IMR-90 (cell line): ENCODE data around the gene PIGU. TPM values are rescaled to one million over a fixed set of nuclear protein-coding genes. Genes with fewer than 3 reads are reported as not detected.

Source experiments
- ATAC-seq: fragments of 200-7000 bp; cut with Tn5 transposase; 2 replicates; pipeline ENCODE4 v1.9.1; 2020; ENCODE audit warnings: low read depth, mild to moderate bottlenecking, moderate library complexity
- BruUV-seq: library from RNA; stranded (reverse); fragments of 400-500 nt; replicated peaks from 2 replicates; lab custom pipeline; 2021; lab: Mats Ljungman, UMichigan
- CTCF ChIA-PET: fragments of 300-600 bp; formaldehyde crosslinking; extraction: SDS; loops from one replicate; lab custom pipeline; 2021; ENCODE audit warnings: antibody characterized with exemption; lab: Yijun Ruan, JAX
- POLR2A ChIA-PET: fragments of 300-600 bp; sonication (Branson Sonifier 250); formaldehyde crosslinking; loops from one replicate; lab custom pipeline; 2022; ENCODE audit warnings: antibody characterized with exemption; ENCODE audit not compliant: unreplicated experiment; lab: Charles Lee
- DNase-seq: peaks from one replicate; pipeline ENCODE4 v3.0.0; 2013
- H2AFZ ChIP-seq: replicated peaks from 2 replicates; pipeline ENCODE3; 2013; ENCODE audit warnings: low read length, mild to moderate bottlenecking; ENCODE audit not compliant: poor library complexity
- H2AK5ac ChIP-seq: 2 replicates; pipeline ENCODE4 v1.6.1; 2013; ENCODE audit warnings: low read depth, low read length, inconsistent platforms
- H2AK9ac ChIP-seq: replicated peaks from 2 replicates; pipeline ENCODE3; 2013; ENCODE audit warnings: mild to moderate bottlenecking, low read depth, low read length, moderate library complexity; ENCODE audit not compliant: poor library complexity
- H2BK120ac ChIP-seq: 2 replicates; pipeline ENCODE4 v1.6.1; 2013; ENCODE audit warnings: low read depth, low read length, inconsistent platforms
- H2BK15ac ChIP-seq: 3 replicates; pipeline ENCODE4 v1.6.1; 2013; ENCODE audit warnings: low read depth, low read length, inconsistent platforms
- H2BK20ac ChIP-seq: 2 replicates; pipeline ENCODE4 v1.6.1; 2013; ENCODE audit warnings: low read depth, mild to moderate bottlenecking, inconsistent platforms, low read length, moderate library complexity
- H2BK5ac ChIP-seq: 2 replicates; pipeline ENCODE4 v1.6.1; 2013; ENCODE audit warnings: mild to moderate bottlenecking, low read depth, low read length, inconsistent platforms; ENCODE audit not compliant: poor library complexity, severe bottlenecking
- H3K14ac ChIP-seq: replicated peaks from 2 replicates; pipeline ENCODE4 v1.6.1; 2013; ENCODE audit warnings: low read depth, low read length, inconsistent platforms
- H3K18ac ChIP-seq: 2 replicates; pipeline ENCODE4 v1.6.1; 2013; ENCODE audit warnings: low read depth, low read length, control low read depth
- H3K23ac ChIP-seq: 2 replicates; pipeline ENCODE4 v1.6.1; 2013; ENCODE audit warnings: low read depth, low read length, inconsistent platforms
- H3K27ac ChIP-seq: 2 replicates; pipeline ENCODE4 v1.5.1; 2013; ENCODE audit warnings: mild to moderate bottlenecking, control low read depth, low read length; ENCODE audit not compliant: insufficient read depth
- H3K27me3 ChIP-seq: 2 replicates; pipeline ENCODE4 v1.6.1; 2013; ENCODE audit warnings: low read length; ENCODE audit not compliant: control insufficient read depth, insufficient read depth
- H3K36me3 ChIP-seq: 2 replicates; pipeline ENCODE4 v1.6.1; 2013; ENCODE audit warnings: low read length, mixed read lengths; ENCODE audit not compliant: control insufficient read depth, insufficient read depth
- H3K4ac ChIP-seq: 2 replicates; pipeline ENCODE4 v1.6.1; 2013; ENCODE audit warnings: low read depth, low read length, inconsistent platforms
- H3K4me1 ChIP-seq: 2 replicates; pipeline ENCODE4 v1.6.1; 2013; ENCODE audit warnings: low read length, mixed read lengths; ENCODE audit not compliant: control insufficient read depth, insufficient read depth
- H3K4me2 ChIP-seq: 2 replicates; pipeline ENCODE4 v1.6.1; 2013; ENCODE audit warnings: low read depth, mild to moderate bottlenecking, control low read depth, low read length, moderate library complexity
- H3K4me3 ChIP-seq: 2 replicates; pipeline ENCODE4 v1.5.1; 2013; ENCODE audit warnings: low read depth, mild to moderate bottlenecking, control low read depth, low read length, moderate library complexity; ENCODE audit not compliant: insufficient read depth
- H3K56ac ChIP-seq: 2 replicates; pipeline ENCODE4 v1.6.1; 2013; ENCODE audit warnings: low read length, inconsistent platforms; ENCODE audit not compliant: insufficient read depth; ENCODE audit errors: extremely low read depth
- H3K79me1 ChIP-seq, 2 experiments: 2 replicates each; pipeline ENCODE4 v1.6.1; 2013; ENCODE audit warnings: low read length in 2 of 2, inconsistent platforms in 1 of 2, low read depth in 1 of 2
- H3K9ac ChIP-seq: 2 replicates; pipeline ENCODE4 v1.6.1; 2013; ENCODE audit warnings: low read depth, low read length, control low read depth
- H3K9me1 ChIP-seq: 2 replicates; pipeline ENCODE4 v1.6.1; 2013; ENCODE audit warnings: low read length, inconsistent platforms; ENCODE audit not compliant: insufficient read depth
- H3K9me3 ChIP-seq: 2 replicates; pipeline ENCODE4 v1.6.1; 2013; ENCODE audit warnings: low read length; ENCODE audit not compliant: control insufficient read depth, insufficient read depth
- H4K20me1 ChIP-seq: 2 replicates; pipeline ENCODE4 v1.6.1; 2013; ENCODE audit warnings: low read length, inconsistent platforms; ENCODE audit not compliant: insufficient read depth
- H4K5ac ChIP-seq: 2 replicates; pipeline ENCODE4 v1.6.1; 2013; ENCODE audit warnings: mild to moderate bottlenecking, low read depth, low read length, control low read depth
- H4K8ac ChIP-seq, 2 experiments: 2 replicates each; pipeline ENCODE4 v1.6.1; 2013; ENCODE audit warnings: low read depth in 2 of 2, low read length in 2 of 2, control low read depth in 1 of 2, inconsistent platforms in 1 of 2
- H4K91ac ChIP-seq: 2 replicates; pipeline ENCODE4 v1.6.1; 2013; ENCODE audit warnings: low read depth, low read length, inconsistent platforms; ENCODE audit not compliant: insufficient read depth
- BHLHE40 ChIP-seq: fragments of 150-350 bp; IDR thresholded peaks from 2 replicates; pipeline ENCODE4 v1.6.1; 2016; ENCODE audit warnings: mild to moderate bottlenecking, low read depth, low read length
- CEBPB ChIP-seq: IDR thresholded peaks from 2 replicates; pipeline ENCODE4 v1.6.1; 2012; ENCODE audit warnings: low read depth, low read length, improper control_type of control experiment
- CHD1 ChIP-seq: IDR thresholded peaks from 2 replicates; pipeline ENCODE4 v1.6.1; 2012; ENCODE audit warnings: low read depth, low read length, improper control_type of control experiment
- ELK1 ChIP-seq: fragments of 150-350 bp; IDR thresholded peaks from 2 replicates; pipeline ENCODE4 v1.6.1; 2016; ENCODE audit warnings: low read depth, mild to moderate bottlenecking, low read length, moderate library complexity, borderline replicate concordance
- MAFK ChIP-seq: IDR thresholded peaks from 2 replicates; pipeline ENCODE4 v1.6.1; 2012; ENCODE audit warnings: low read depth, low read length, improper control_type of control experiment
- MXI1 ChIP-seq: IDR thresholded peaks from 2 replicates; pipeline ENCODE4 v1.6.1; 2012; ENCODE audit warnings: low read depth, mild to moderate bottlenecking, low read length, moderate library complexity, borderline replicate concordance
- NFE2L2 ChIP-seq: fragments of 150-350 bp; IDR thresholded peaks from 2 replicates; pipeline ENCODE4 v1.6.1; 2016; ENCODE audit warnings: low read depth, mild to moderate bottlenecking, low read length
- POLR2A ChIP-seq: IDR thresholded peaks from 2 replicates; pipeline ENCODE4 v1.6.1; 2012; ENCODE audit warnings: mild to moderate bottlenecking, low read depth, low read length
- RCOR1 ChIP-seq: IDR thresholded peaks from 2 replicates; pipeline ENCODE4 v1.6.1; 2012; ENCODE audit warnings: mild to moderate bottlenecking, low read length, improper control_type of control experiment; ENCODE audit not compliant: insufficient replicate concordance
- USF2 ChIP-seq: fragments of 150-350 bp; IDR thresholded peaks from 2 replicates; pipeline ENCODE4 v1.6.1; 2017; ENCODE audit warnings: mild to moderate bottlenecking, antibody characterized with exemption, low read length, low read depth
- WGBS, 2 experiments: methylation state at CpG; one replicate each; pipeline versions ENCODE4 v1.1.5 to v1.1.7; 2013; ENCODE audit warnings: missing lambda C conversion rate in 2 of 2; ENCODE audit not compliant: insufficient read length in 1 of 2; ENCODE audit errors: extremely low coverage in 2 of 2; 5-methylcytosine and 5-hydroxymethylcytosine counted together
- dilution Hi-C: fragments of 300-500 bp; cut with HindIII; formaldehyde crosslinking; loops from one replicate; pipeline ENCODE4 v1.14.3; 2018; ENCODE audit warnings: low sequenced_read_pairs; ENCODE audit not compliant: unreplicated experiment
- in situ Hi-C: fragments of 300-500 bp; cut with MboI; formaldehyde crosslinking; loops from 3 replicates; pipeline ENCODE4 v1.14.3; 2019; ENCODE audit warnings: low sequenced_read_pairs, inconsistent platforms, mixed read lengths
- intact Hi-C: fragments of 100-400 bp; cut with micrococcal nuclease; formaldehyde crosslinking; loops from 2 replicates; pipeline ENCODE4 v1.10.0; 2022
- polyA plus RNA-seq, 3 experiments: library from polyadenylated mRNA; depleted of rRNA; stranded (reverse); fragments of >200 nt; gene quantifications; 2 replicates each; pipeline ENCODE4 v1.2.3, GENCODE V29; 2012; ENCODE audit warnings: low replicate concordance in 1 of 3
- total RNA-seq: library from RNA; depleted of rRNA; stranded (reverse); fragments of >200 nt; gene quantifications from 2 replicates; pipeline ENCODE4 v1.2.3, GENCODE V29; 2012

The PIGU gene
- total and polyA plus RNA-seq, 2 of the 4 experiments (the other 2 are of a cell fraction), result 11.1 to 31.1 TPM

GRCh38 chr20:34644951-34645350, 31.9 kb downstream of the PIGU start:
- no TSS peak for BruUV-seq
- no peak overlapping the region for H3K4ac ChIP-seq
- H4K91ac ChIP-seq, result no peak overlapping the region
- no peak for ATAC-seq
- H2AK9ac ChIP-seq, result no peak overlapping the region
- whole genome bisulfite sequencing, 2 experiments, result no CpG with 5 or more reads among the region's 1 CpG
- DNase-seq, result no peak
- in situ Hi-C loops (no loop called here), intact Hi-C loops (no loop called here), dilution Hi-C loops (no loop called here)
- H3K9me1 ChIP-seq, result no peaks in the 10 kb centered on the region
- no peaks in the 10 kb centered on the region for H3K27me3 ChIP-seq
- H2BK20ac ChIP-seq, result no peak overlapping the region
- H3K4me1 ChIP-seq, result peaks cover 4% of the 10 kb centered on the region
- no peak overlapping the region for H3K4me3 ChIP-seq
- no peak overlapping the region for H4K5ac ChIP-seq
- no peak overlapping the region for H2BK5ac ChIP-seq
- POLR2A ChIA-PET, result no interaction called here
- H2AFZ ChIP-seq, result no peak overlapping the region
- no peaks in the 10 kb centered on the region for H3K36me3 ChIP-seq
- no peaks in the 10 kb centered on the region for H4K20me1 ChIP-seq
- CTCF ChIA-PET, result no interaction called here
- H3K23ac ChIP-seq, result no peak overlapping the region
- H3K9ac ChIP-seq, result no peak overlapping the region
- H2AK5ac ChIP-seq, result no peak overlapping the region
- H3K27ac ChIP-seq, result no peak overlapping the region
- TF ChIP-seq MXI1 (no peak), CEBPB (no peak), POLR2A (no peak), ELK1 (no peak), RCOR1 (no peak), MAFK (no peak), BHLHE40 (no peak), CHD1 (no peak), NFE2L2 (no peak), USF2 (no peak)
- no peak overlapping the region for H3K18ac ChIP-seq
- no peak overlapping the region for H4K8ac ChIP-seq
- H3K4me2 ChIP-seq, result no peak overlapping the region
- no peak overlapping the region for H2BK15ac ChIP-seq
- no peak overlapping the region for H3K56ac ChIP-seq
- no peak overlapping the region for H3K14ac ChIP-seq
- H3K9me3 ChIP-seq, result no peaks in the 10 kb centered on the region
- H3K79me1 ChIP-seq, result peaks cover 0 to 5% of the 10 kb centered on the region in 2 experiments; a peak in 1 of 4 replicates
- H2BK120ac ChIP-seq, result no peak overlapping the region
